DMS114 treated with DMSO at 0.1 percent for 48 hours (cell line): ENCODE measurements around the gene ECT2L.

Source experiments
- DNase-seq: peaks from one replicate; lab custom pipeline; 2025; ENCODE audit not compliant: unreplicated experiment; lab: John Stamatoyannopoulos, UW

The ECT2L gene

GRCh38 chr6:138849791-138850190 lies 53.9 kb downstream of the ECT2L start:
- no peak for DNase-seq

GRCh38 chr6:138856654-138857053 lies 60.8 kb downstream of the ECT2L start:
- no peak for DNase-seq

GRCh38 chr6:138857775-138858174 lies 61.9 kb downstream of the ECT2L start:
- DNase-seq: no peak

GRCh38 chr6:138862456-138862855 lies 66.6 kb downstream of the ECT2L start:
- no peak for DNase-seq

GRCh38 chr6:138863321-138863720 lies 67.4 kb downstream of the ECT2L start:
- DNase-seq: no peak

GRCh38 chr6:138864343-138864890 lies 68.5 kb downstream of the ECT2L start:
- no peak for DNase-seq

- DNase-seq: no peak
These were observed 69.7 kb downstream of the ECT2L start for GRCh38 chr6:138865480-138866109.

- no peak for DNase-seq
These were observed 72.3 kb downstream of the ECT2L start for GRCh38 chr6:138868181-138868580.

- DNase-seq: no peak
These were observed 73.5 kb downstream of the ECT2L start for GRCh38 chr6:138869398-138869797.

GRCh38 chr6:138873191-138873590 lies 77.3 kb downstream of the ECT2L start:
- no peak for DNase-seq

- no peak for DNase-seq
These were observed 86.6 kb downstream of the ECT2L start for GRCh38 chr6:138882369-138883017.

- DNase-seq: no peak
These were observed 89.4 kb downstream of the ECT2L start for GRCh38 chr6:138885156-138885819.

GRCh38 chr6:138891255-138891986 lies 95.5 kb downstream of the ECT2L start:
- DNase-seq: no peak

GRCh38 chr6:138896104-138896756 lies 100.3 kb downstream of the ECT2L start:
- DNase-seq: no peak

- DNase-seq: no peak
These were observed 101.1 kb downstream of the ECT2L start for GRCh38 chr6:138897031-138897430.

GRCh38 chr6:138907167-138907566 lies 111.3 kb downstream of the ECT2L start:
- no peak for DNase-seq

GRCh38 chr6:138909511-138909910 lies 113.6 kb downstream of the ECT2L start:
- no peak for DNase-seq

- no peak for DNase-seq
These were observed 114.1 kb downstream of the ECT2L start for GRCh38 chr6:138909975-138910374.

GRCh38 chr6:138912308-138912707 lies 116.4 kb downstream of the ECT2L start:
- no peak for DNase-seq

- DNase-seq: no peak
These were observed 118.8 kb downstream of the ECT2L start for GRCh38 chr6:138914701-138915100.

- no peak for DNase-seq
These were observed 125.0 kb downstream of the ECT2L start for GRCh38 chr6:138920906-138921305.
